ENCODE measurements around the gene TPPP.
"Not testable (repeated sequence)": the region's sequence is repeated elsewhere in the genome, so short reads cannot be mapped to it uniquely, and the experiment has no call there.

TPPP gene

GRCh38 chr5:693271-694041, at the start of gene TPPP:
Gene TPPP, minus strand, starts transcription at chr5:693352. Its CDS starts 15,292 bp downstream, at chr5:678060.
- H3K27ac ChIP-seq (ENCODE audit: low read depth, low read length); H4K20me1 ChIP-seq (ENCODE audit: control insufficient read depth, insufficient read depth, low read depth, low read length); H3K4me1 ChIP-seq (ENCODE audit: control insufficient read depth, low read length); H3K9me2 ChIP-seq (replicated peaks; ENCODE audit: control insufficient read depth, low read length); H3K9me3 ChIP-seq (ENCODE audit: control insufficient read depth, insufficient read depth, low read length); H3K79me2 ChIP-seq (ENCODE audit: control insufficient read depth, low read length); H3K36me3 ChIP-seq (ENCODE audit: control insufficient read depth, low read length); H3F3A ChIP-seq (ENCODE audit: control insufficient read depth, insufficient read depth): not testable (repeated sequence)
- H3K4me2 ChIP-seq (ENCODE audit: low read length), result peak within 1 kb of the TSS; percentile 52
- TF ChIP-seq EZH2phosphoT487 (IDR thresholded peaks at IDR 0.05; ENCODE audit: borderline replicate concordance, low read length), result peak; percentile 62; the same call in 1 of the 2 replicates
- peak within 1 kb of the TSS; percentile 49 for H3K4me3 ChIP-seq (ENCODE audit: low read length)
- H3K27me3 ChIP-seq (ENCODE audit: control insufficient read depth, low read length), result peaks cover 18% of the 10 kb centered on the region

- not testable (repeated sequence) for H3K9me3 ChIP-seq (ENCODE audit: control insufficient read depth, insufficient read depth, low read length); H3K4me3 ChIP-seq (ENCODE audit: low read length); H3F3A ChIP-seq (ENCODE audit: control insufficient read depth, insufficient read depth); H4K20me1 ChIP-seq (ENCODE audit: control insufficient read depth, insufficient read depth, low read depth, low read length); H3K27ac ChIP-seq (ENCODE audit: low read depth, low read length); H3K9me2 ChIP-seq (replicated peaks; ENCODE audit: control insufficient read depth, low read length); H3K4me1 ChIP-seq (ENCODE audit: control insufficient read depth, low read length); H3K79me2 ChIP-seq (ENCODE audit: control insufficient read depth, low read length); H3K36me3 ChIP-seq (ENCODE audit: control insufficient read depth, low read length); H3K4me2 ChIP-seq (ENCODE audit: low read length); H3K27me3 ChIP-seq (ENCODE audit: control insufficient read depth, low read length)
These were observed 49.1 kb upstream of the TPPP start for GRCh38 chr5:742276-742675.

GRCh38 chr5:734145-734544, 41.0 kb upstream of the TPPP start:
- H3K4me2 ChIP-seq (ENCODE audit: low read length); H3K9me3 ChIP-seq (ENCODE audit: control insufficient read depth, insufficient read depth, low read length); H3K79me2 ChIP-seq (ENCODE audit: control insufficient read depth, low read length); H3K9me2 ChIP-seq (replicated peaks; ENCODE audit: control insufficient read depth, low read length); H3K4me1 ChIP-seq (ENCODE audit: control insufficient read depth, low read length); H3F3A ChIP-seq (ENCODE audit: control insufficient read depth, insufficient read depth); H3K27me3 ChIP-seq (ENCODE audit: control insufficient read depth, low read length); H3K27ac ChIP-seq (ENCODE audit: low read depth, low read length); H3K4me3 ChIP-seq (ENCODE audit: low read length); H4K20me1 ChIP-seq (ENCODE audit: control insufficient read depth, insufficient read depth, low read depth, low read length); H3K36me3 ChIP-seq (ENCODE audit: control insufficient read depth, low read length): not testable (repeated sequence)

- H3K79me2 ChIP-seq (ENCODE audit: control insufficient read depth, low read length); H3F3A ChIP-seq (ENCODE audit: control insufficient read depth, insufficient read depth); H3K4me3 ChIP-seq (ENCODE audit: low read length); H3K4me2 ChIP-seq (ENCODE audit: low read length); H3K27me3 ChIP-seq (ENCODE audit: control insufficient read depth, low read length); H3K4me1 ChIP-seq (ENCODE audit: control insufficient read depth, low read length); H3K27ac ChIP-seq (ENCODE audit: low read depth, low read length); H3K9me2 ChIP-seq (replicated peaks; ENCODE audit: control insufficient read depth, low read length); H4K20me1 ChIP-seq (ENCODE audit: control insufficient read depth, insufficient read depth, low read depth, low read length); H3K9me3 ChIP-seq (ENCODE audit: control insufficient read depth, insufficient read depth, low read length); H3K36me3 ChIP-seq (ENCODE audit: control insufficient read depth, low read length): not testable (repeated sequence)
These were observed 39.8 kb upstream of the TPPP start for GRCh38 chr5:732754-733454.

GRCh38 chr5:729225-729624, 36.1 kb upstream of the TPPP start:
- H3K79me2 ChIP-seq (ENCODE audit: control insufficient read depth, low read length); H3K27ac ChIP-seq (ENCODE audit: low read depth, low read length); H3F3A ChIP-seq (ENCODE audit: control insufficient read depth, insufficient read depth); H3K27me3 ChIP-seq (ENCODE audit: control insufficient read depth, low read length); H3K4me3 ChIP-seq (ENCODE audit: low read length); H3K4me1 ChIP-seq (ENCODE audit: control insufficient read depth, low read length); H3K36me3 ChIP-seq (ENCODE audit: control insufficient read depth, low read length); H4K20me1 ChIP-seq (ENCODE audit: control insufficient read depth, insufficient read depth, low read depth, low read length); H3K9me3 ChIP-seq (ENCODE audit: control insufficient read depth, insufficient read depth, low read length); H3K9me2 ChIP-seq (replicated peaks; ENCODE audit: control insufficient read depth, low read length); H3K4me2 ChIP-seq (ENCODE audit: low read length): not testable (repeated sequence)

GRCh38 chr5:727087-727486, 33.9 kb upstream of the TPPP start:
- H3K4me1 ChIP-seq (ENCODE audit: control insufficient read depth, low read length); H3K4me2 ChIP-seq (ENCODE audit: low read length); H3K4me3 ChIP-seq (ENCODE audit: low read length); H3K9me3 ChIP-seq (ENCODE audit: control insufficient read depth, insufficient read depth, low read length); H3K27ac ChIP-seq (ENCODE audit: low read depth, low read length); H3K9me2 ChIP-seq (replicated peaks; ENCODE audit: control insufficient read depth, low read length); H3F3A ChIP-seq (ENCODE audit: control insufficient read depth, insufficient read depth); H3K36me3 ChIP-seq (ENCODE audit: control insufficient read depth, low read length); H3K79me2 ChIP-seq (ENCODE audit: control insufficient read depth, low read length); H3K27me3 ChIP-seq (ENCODE audit: control insufficient read depth, low read length); H4K20me1 ChIP-seq (ENCODE audit: control insufficient read depth, insufficient read depth, low read depth, low read length): not testable (repeated sequence)

- not testable (repeated sequence) for H3K4me3 ChIP-seq (ENCODE audit: low read length); H3K36me3 ChIP-seq (ENCODE audit: control insufficient read depth, low read length); H4K20me1 ChIP-seq (ENCODE audit: control insufficient read depth, insufficient read depth, low read depth, low read length); H3F3A ChIP-seq (ENCODE audit: control insufficient read depth, insufficient read depth); H3K79me2 ChIP-seq (ENCODE audit: control insufficient read depth, low read length); H3K27ac ChIP-seq (ENCODE audit: low read depth, low read length); H3K9me2 ChIP-seq (replicated peaks; ENCODE audit: control insufficient read depth, low read length); H3K4me2 ChIP-seq (ENCODE audit: low read length); H3K27me3 ChIP-seq (ENCODE audit: control insufficient read depth, low read length); H3K4me1 ChIP-seq (ENCODE audit: control insufficient read depth, low read length); H3K9me3 ChIP-seq (ENCODE audit: control insufficient read depth, insufficient read depth, low read length)
These were observed 30.7 kb upstream of the TPPP start for GRCh38 chr5:723865-724264.

GRCh38 chr5:723309-723708, 30.2 kb upstream of the TPPP start:
- not testable (repeated sequence) for H3K9me2 ChIP-seq (replicated peaks; ENCODE audit: control insufficient read depth, low read length); H4K20me1 ChIP-seq (ENCODE audit: control insufficient read depth, insufficient read depth, low read depth, low read length); H3K9me3 ChIP-seq (ENCODE audit: control insufficient read depth, insufficient read depth, low read length); H3K4me2 ChIP-seq (ENCODE audit: low read length); H3F3A ChIP-seq (ENCODE audit: control insufficient read depth, insufficient read depth); H3K4me1 ChIP-seq (ENCODE audit: control insufficient read depth, low read length); H3K36me3 ChIP-seq (ENCODE audit: control insufficient read depth, low read length); H3K27me3 ChIP-seq (ENCODE audit: control insufficient read depth, low read length); H3K4me3 ChIP-seq (ENCODE audit: low read length); H3K27ac ChIP-seq (ENCODE audit: low read depth, low read length); H3K79me2 ChIP-seq (ENCODE audit: control insufficient read depth, low read length)

Measured in DOHH2 (cell line).